Cardiac fibroblast (primary cell): Measurements from ENCODE around the gene HDAC10.
A peak's percentile ranks its signal among the peaks of the same experiment; 100 is the strongest.

ENCODE experiments used
- DNase-seq, 2 donors: peaks; one replicate each; pipeline versions ENCODE4 v3.0.0 to v3.0.0-alpha.2; 2010; ENCODE audit warnings: low read depth in 2 of 2
- H3K4me3 ChIP-seq, 2 donors: replicated peaks in 1 of 2; 1 replicate in 1 of 2; 2 replicates in 1 of 2; pipeline ENCODE4 v1.5.1; 2011; ENCODE audit warnings: low read depth in 2 of 2, low read length in 2 of 2, mild to moderate bottlenecking in 2 of 2, moderate library complexity in 1 of 2
- TF ChIP-seq, protein P1 (sequence below): IDR thresholded peaks from one replicate; pipeline ENCODE4 v1.5.1; 2011; ENCODE audit warnings: low read depth, mild to moderate bottlenecking, low read length, inconsistent platforms

Gene HDAC10

GRCh38 chr22:50297510-50298265, 46.6 kb upstream of the HDAC10 start:
- no peak for DNase-seq
- TF ChIP-seq, protein P1, sequence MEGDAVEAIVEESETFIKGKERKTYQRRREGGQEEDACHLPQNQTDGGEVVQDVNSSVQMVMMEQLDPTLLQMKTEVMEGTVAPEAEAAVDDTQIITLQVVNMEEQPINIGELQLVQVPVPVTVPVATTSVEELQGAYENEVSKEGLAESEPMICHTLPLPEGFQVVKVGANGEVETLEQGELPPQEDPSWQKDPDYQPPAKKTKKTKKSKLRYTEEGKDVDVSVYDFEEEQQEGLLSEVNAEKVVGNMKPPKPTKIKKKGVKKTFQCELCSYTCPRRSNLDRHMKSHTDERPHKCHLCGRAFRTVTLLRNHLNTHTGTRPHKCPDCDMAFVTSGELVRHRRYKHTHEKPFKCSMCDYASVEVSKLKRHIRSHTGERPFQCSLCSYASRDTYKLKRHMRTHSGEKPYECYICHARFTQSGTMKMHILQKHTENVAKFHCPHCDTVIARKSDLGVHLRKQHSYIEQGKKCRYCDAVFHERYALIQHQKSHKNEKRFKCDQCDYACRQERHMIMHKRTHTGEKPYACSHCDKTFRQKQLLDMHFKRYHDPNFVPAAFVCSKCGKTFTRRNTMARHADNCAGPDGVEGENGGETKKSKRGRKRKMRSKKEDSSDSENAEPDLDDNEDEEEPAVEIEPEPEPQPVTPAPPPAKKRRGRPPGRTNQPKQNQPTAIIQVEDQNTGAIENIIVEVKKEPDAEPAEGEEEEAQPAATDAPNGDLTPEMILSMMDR: no peak
- no peak overlapping the region for H3K4me3 ChIP-seq

DNA sequence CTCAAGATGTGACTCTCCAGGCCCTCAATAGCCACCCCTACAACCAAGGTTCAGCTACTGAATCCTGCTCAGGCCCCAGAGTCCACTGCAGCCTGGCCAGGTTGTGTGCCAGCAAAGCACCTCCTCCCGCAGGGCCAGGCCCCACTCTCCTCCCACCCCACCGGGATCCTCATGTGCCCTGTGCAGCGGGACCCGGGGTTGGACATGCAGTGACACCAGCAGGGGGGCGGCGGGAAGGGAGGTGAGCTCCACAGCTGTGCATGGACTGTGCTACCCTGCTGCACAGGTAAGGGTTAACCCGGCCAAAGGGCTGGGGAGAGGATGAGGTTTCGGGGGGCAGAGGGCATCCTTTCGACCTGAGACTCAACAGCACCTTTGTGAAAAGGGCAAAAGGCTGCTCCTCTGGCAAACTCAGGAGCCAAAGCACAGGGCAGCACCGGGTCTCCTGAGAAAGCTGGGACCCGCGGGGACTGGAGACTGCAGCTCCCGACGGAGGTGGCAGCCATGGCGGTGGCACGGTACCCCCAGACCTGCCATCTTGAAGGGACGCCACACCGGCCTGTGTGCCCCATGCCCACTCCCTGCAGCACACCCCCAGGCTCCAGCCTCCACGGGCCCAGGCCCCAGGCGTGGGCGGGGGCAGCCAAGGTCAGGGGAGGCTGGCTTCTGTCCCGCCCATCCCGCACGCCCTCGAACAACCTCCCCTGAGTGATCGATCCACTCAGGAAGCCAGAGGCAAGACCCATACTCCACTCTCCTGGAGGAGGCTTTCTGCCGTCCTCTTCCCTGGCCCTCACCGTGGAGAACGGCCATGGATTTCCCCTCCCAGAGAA, 45.8 kb upstream of the HDAC10 start:
- DNase-seq: no peak
- no peak overlapping the region for H3K4me3 ChIP-seq
- TF ChIP-seq, protein P1: no peak

DNA sequence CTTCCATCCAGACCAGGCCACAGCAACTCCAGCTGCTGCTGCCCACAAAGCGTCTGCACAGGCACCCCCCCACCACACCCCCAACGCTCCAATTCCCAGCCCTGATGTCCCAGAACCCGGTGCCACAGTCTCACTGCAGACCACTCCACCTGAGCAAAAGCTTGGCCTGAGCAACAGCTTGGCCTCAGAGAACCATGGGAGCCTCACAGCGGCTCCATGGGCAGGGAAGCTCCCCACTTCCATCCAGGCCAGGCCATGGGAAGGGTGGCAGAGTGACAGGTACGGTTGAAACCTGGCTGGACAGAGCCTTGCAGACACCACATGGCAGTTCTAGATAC, 43.2 kb upstream of the HDAC10 start:
- TF ChIP-seq, protein P1: no peak
- no peak for DNase-seq
- H3K4me3 ChIP-seq: no peak overlapping the region

- DNase-seq: peak; percentile 68 to 90
Observed at GRCh38 chr22:50293441-50294318, 42.6 kb upstream of the HDAC10 start.

GRCh38 chr22:50292643-50293440, 41.8 kb upstream of the HDAC10 start:
- TF ChIP-seq, protein P1: no peak
- DNase-seq: no peak
- peak overlapping the region in 1 of 2 donors; percentile 27 for H3K4me3 ChIP-seq

More at GRCh38 chr22:50293441-50294318, 42.6 kb upstream of the HDAC10 start:
- TF ChIP-seq, protein P1: no peak
- peak overlapping the region in 1 of 2 donors; percentile 27 for H3K4me3 ChIP-seq
